AG04449 (cell line): Measurements from ENCODE around the gene ZNF439.
"Not testable (repeated sequence)": the region's sequence is repeated elsewhere in the genome, so short reads cannot be mapped to it uniquely, and the experiment has no call there.

ENCODE experiments used
- CTCF ChIA-PET: fragments of 350-600 bp; formaldehyde crosslinking; extraction: SDS; loops from one replicate; lab custom pipeline; 2021; ENCODE audit warnings: antibody characterized with exemption; lab: Yijun Ruan, JAX
- POLR2A ChIA-PET: fragments of 400-600, 350-600 bp; formaldehyde crosslinking; extraction: SDS; loops from one replicate; lab custom pipeline; 2020; ENCODE audit warnings: antibody characterized with exemption, inconsistent platforms; lab: Yijun Ruan, JAX
- DNase-seq: peaks from one replicate; pipeline ENCODE4 v3.0.0-alpha.2; 2010; ENCODE audit warnings: low read depth, low spot score
- H3K4me3 ChIP-seq: 2 replicates; pipeline ENCODE4 v1.5.1; 2011; ENCODE audit warnings: low read depth, mild to moderate bottlenecking, control low read depth, low read length
- TF ChIP-seq, protein P1 (sequence below): IDR thresholded peaks from one replicate; pipeline ENCODE4 v1.5.1; 2011; ENCODE audit warnings: mild to moderate bottlenecking, moderate library complexity, low read length, control low read depth, inconsistent platforms; ENCODE audit not compliant: insufficient read depth; ENCODE audit errors: missing control alignments

ZNF439 gene

DNA sequence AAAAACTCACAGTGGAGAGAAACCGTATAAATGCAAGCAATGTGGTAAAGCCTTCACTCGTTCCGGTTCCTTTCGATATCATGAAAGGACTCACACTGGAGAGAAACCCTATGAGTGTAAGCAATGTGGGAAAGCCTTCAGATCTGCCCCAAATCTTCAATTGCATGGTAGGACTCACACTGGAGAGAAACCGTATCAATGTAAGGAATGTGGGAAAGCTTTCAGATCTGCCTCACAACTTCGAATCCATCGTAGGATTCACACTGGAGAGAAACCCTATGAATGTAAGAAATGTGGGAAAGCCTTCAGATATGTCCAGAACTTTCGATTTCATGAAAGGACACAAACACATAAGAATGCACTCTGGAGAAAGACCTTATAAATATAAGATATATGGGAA is 19.7 kb downstream of the ZNF439 start:
- POLR2A ChIA-PET, result no interaction called here
- no peak overlapping the region for H3K4me3 ChIP-seq
- CTCF ChIA-PET, result no interaction called here
- no peak for DNase-seq
- TF ChIP-seq, protein P1, sequence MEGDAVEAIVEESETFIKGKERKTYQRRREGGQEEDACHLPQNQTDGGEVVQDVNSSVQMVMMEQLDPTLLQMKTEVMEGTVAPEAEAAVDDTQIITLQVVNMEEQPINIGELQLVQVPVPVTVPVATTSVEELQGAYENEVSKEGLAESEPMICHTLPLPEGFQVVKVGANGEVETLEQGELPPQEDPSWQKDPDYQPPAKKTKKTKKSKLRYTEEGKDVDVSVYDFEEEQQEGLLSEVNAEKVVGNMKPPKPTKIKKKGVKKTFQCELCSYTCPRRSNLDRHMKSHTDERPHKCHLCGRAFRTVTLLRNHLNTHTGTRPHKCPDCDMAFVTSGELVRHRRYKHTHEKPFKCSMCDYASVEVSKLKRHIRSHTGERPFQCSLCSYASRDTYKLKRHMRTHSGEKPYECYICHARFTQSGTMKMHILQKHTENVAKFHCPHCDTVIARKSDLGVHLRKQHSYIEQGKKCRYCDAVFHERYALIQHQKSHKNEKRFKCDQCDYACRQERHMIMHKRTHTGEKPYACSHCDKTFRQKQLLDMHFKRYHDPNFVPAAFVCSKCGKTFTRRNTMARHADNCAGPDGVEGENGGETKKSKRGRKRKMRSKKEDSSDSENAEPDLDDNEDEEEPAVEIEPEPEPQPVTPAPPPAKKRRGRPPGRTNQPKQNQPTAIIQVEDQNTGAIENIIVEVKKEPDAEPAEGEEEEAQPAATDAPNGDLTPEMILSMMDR, result no peak

DNA sequence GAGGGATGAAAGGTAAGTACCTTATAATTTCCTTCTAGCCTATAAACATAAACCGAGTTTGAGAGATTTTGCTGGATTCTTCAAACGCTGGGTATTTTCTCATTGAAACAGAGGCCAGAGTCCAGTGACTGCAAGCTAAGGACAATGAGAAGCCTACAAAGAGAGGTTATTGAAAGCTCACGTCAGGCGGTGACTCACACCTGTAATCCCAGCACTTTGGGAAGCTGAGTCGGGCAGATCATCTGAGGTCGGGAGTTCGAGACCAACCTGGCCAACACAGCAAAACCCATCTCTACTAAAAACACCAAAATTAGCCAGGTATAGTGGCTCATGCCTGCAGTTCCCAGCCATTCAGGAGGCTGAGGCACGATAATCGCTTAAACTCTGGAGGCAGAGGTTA is 24.1 kb downstream of the ZNF439 start:
- ChIA-PET CTCF (interaction anchor here (1.6 to 3.1 kb wide), 3 partner anchors 8 to 75 kb away, joined by 6 to 13 read pairs (median 7); partner anchors contain the start of genes ZNF491 and ZNF700), POLR2A (no interaction called here)
- H3K4me3 ChIP-seq, result no peak overlapping the region
- TF ChIP-seq, protein P1, result no peak
- no peak for DNase-seq

DNA sequence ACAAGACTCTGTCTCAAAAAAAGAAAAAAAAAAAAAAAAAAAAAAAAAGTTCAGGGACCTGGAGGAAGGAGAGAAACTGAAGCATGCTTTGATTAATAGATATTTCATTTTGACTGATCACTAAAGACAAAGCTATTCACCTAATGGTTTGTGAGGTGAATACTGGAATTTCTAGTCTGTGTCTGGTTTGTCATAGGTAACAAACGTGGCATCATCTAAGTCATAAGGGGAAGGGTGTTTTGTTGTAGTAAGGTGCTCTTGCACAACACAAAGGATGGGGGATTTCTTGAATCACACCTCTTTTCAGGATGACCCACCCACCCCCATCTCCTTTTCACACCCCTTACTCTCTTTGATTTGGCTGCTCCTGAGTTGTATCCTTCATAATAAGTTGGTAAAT is 25.2 kb downstream of the ZNF439 start:
- DNase-seq, result no peak
- H3K4me3 ChIP-seq, result no peak overlapping the region
- CTCF ChIA-PET, result interaction anchor here (0.6 kb wide), 1 partner anchor 12 kb away, joined by 3 read pairs; no protein-coding TSS in a partner anchor
- POLR2A ChIA-PET, result no interaction called here
- TF ChIP-seq, protein P1, result no peak

DNA sequence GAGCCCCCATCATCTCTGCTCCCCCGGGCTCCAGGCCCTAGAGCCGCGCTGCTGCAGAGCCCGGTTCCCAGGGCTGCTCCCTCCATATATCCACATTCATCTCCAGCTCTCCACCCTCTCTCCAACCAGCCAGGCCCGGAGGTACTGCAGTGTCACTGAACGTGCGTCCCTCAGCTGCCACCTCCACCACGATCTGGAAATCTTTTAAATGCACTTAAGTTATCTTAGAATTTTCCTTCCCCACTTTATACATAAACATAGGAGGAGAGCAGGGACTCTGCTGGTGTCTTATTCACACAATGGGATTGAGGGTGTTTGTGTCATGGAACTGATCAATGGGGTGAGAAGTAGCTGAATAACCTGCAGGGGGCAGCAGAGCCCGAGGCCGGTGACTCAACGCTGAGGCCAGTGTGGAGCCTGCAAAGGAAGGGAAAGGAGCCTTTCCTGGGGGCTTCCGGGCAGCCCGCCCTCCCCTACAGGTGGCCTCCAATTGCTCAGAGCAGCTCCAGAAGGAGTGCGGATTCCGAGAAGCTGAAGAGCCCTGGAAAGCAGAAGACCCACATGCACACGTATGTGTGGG is 31.3 kb downstream of the ZNF439 start:
- DNase-seq, H3K4me3 ChIP-seq, POLR2A ChIA-PET: not testable (repeated sequence)
- CTCF ChIA-PET, result interaction anchor here (0.7 to 9.5 kb wide), 16 partner anchors 8 to 793 kb away, joined by 3 to 79 read pairs (median 6); partner anchors contain the start of genes ZNF20 and ZNF491

DNA sequence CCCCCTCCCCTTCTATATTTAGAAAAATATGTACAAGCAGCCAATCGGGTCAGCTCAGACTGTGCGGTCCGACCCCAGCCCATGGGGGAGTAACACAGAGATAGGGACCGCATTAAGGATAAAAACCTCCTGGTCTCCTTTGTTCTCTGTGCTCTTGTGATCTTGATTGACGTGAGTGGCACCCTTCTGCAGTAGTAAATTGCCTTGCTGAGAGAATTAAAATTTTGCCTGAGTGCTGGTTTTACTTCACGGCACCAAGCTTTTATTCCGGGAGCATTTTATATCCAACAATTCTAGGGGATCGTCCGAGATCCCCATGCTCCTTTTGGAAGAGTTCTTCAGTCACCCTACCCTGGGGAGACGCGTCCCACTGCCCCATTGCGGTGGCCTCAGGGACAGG is 32.1 kb downstream of the ZNF439 start:
- no peak overlapping the region for H3K4me3 ChIP-seq
- no peak for DNase-seq
- POLR2A ChIA-PET, result no interaction called here
- TF ChIP-seq, protein P1, result no peak
- CTCF ChIA-PET, result interaction anchor here (0.6 to 9.5 kb wide), 16 partner anchors 9 to 792 kb away, joined by 3 to 79 read pairs (median 4); partner anchors contain the start of gene ZNF491

- peak overlapping the region; percentile 15; the same call in 1 of the 2 replicates for H3K4me3 ChIP-seq
- TF ChIP-seq, protein P1, result peak; percentile 72
- ChIA-PET POLR2A (no interaction called here), CTCF (interaction anchor here (0.6 to 9.5 kb wide), 11 partner anchors 10 to 791 kb away, joined by 3 to 79 read pairs (median 7); partner anchors contain the start of gene ZNF491)
- no peak for DNase-seq
Observed at GRCh38 chr19:11881151-11881800, 32.8 kb downstream of the ZNF439 start.
